Dermis blood vessel endothelial cell (primary cell): ENCODE results near the gene INAFM1. TPM values are rescaled to one million over a fixed set of nuclear protein-coding genes. Genes with fewer than 3 reads are reported as not detected.

ENCODE experiments used
- DNase-seq: peaks from one replicate; pipeline ENCODE4 v3.0.0; 2010
- total RNA-seq: library from RNA; depleted of rRNA; stranded (reverse); fragments of >200 nt; gene quantifications from 2 replicates; pipeline ENCODE4 v1.2.3, GENCODE V29; 2014

Gene INAFM1
- total RNA-seq, 1 donor from 2014 or later = 1.5 TPM

DNA sequence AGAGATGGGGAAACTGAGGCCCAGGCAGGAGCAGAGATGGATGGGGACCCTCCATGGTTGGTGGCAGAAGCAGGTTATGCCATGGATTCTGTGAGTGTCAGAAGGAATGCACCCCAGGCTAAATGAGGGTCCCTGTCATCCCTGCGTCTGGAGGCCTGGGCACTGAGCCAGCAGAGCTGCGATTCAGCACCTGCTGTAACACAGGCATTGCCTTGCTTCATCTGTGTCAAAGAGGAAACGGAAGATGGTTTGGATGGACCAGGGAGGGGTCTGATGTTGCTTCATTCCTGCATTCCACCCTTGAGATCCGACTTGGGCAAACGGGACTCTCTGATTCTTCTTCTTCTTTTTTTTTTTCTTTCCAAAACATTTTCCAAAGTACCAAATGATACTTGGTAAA lies 36.1 kb downstream of the INAFM1 start:
- DNase-seq = no peak

DNA sequence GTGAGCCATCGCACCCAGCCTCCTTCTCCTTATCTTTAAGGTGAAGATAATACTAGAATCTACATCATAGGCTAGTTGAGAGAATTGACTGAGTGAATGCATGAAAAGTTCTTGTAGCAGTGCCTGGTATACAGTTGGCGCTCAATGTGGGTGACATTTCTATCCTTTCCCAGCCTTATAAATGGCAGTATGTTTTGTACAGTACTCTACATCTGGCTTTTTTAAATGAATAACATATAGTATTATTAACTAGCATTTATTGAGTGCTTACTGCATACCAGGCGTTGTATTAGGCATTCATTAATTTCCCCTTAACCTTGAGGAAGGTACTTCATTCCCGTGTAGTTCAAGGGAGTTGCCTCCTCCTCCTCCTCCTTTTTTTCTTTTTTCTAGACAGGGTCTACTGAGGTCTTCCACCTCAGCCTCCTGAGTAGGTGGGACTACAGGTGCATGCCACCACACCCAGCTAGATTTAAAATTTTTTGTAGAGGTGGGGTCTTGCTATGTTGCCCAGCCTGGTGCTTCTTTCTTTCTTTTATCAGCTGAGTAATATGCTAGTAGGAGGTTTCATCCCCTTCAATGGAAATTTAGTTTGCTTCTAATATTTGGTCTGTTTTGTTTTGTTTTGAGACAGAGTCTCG lies 37.8 kb downstream of the INAFM1 start:
- DNase-seq = no peak

DNA sequence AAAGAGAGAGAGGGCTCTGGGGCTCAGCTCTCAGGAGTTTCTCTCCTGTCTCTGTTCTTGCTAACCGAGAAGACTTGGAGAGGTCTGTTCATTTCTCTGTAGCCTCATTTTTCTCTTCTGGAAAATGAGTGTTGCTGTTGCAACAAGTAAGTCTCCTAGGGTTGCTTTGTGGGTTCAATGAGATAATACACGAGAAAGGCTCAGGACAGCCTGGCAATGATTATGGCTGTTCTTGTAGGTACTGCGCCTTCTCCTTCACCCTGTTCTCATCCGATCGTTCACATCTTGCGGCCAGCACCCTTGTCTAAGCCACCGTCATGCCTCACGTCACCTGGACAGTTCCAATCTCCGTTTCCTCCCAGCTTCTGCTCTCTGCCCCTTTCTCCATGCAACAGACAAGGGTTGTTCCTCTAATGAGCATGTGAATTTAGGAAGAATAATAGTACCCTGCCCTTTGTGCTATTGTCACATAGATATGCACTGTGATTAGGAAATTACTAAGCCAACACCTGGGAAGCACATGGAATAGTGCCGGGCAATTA lies 39.1 kb downstream of the INAFM1 start:
- no peak for DNase-seq

DNA sequence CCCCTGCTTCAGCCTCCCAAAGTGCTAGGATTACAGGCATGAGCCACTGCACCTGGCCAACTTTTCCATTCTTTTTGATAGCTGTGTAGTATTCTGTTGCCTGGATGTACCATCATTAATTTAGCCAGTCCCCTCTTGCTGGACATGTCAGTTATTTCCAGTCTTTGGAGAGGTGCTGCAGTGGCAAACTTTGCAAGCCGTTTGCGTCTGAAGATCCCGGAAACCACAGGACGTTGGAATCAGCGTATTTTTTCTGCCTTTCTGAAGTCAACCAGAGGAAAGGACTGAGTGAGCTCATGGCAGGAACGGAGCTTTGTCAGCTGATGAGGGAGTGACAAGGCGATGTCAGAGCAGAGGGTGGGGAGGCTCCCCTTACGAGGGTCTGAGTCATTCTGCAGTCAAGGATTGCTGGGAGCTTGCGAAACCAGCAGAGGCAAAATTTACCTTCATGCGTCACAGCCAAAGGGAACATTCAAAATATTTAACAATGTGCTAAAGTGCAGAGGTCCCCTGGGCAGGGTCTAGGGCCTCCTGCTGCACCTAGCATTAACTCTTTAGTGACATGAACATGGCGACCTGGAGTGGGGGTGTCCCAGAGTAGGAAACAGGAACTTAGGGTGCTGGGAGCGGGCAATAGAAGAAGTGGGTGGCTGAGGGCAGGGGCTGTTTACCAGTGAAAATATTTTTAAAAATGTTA lies 40.6 kb downstream of the INAFM1 start:
- DNase-seq = peak; percentile 53

DNA sequence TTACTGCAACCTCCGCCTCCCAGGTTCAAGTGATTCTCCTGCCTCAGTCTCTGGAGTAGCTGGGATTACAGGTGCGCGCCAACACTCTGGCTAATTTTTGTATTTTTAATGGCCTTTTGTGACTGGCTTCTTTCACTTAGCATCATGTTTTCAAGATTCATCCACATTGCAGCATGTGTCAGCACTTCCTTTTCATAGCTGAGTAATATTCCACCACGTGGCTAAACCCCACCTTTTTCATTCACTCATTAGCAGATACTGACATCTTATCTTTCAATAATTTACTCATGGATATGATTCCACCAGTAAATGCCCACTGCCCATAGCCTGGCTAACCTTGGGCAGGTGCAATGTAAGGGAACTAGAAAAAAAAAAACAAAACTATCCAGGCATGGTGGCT lies 41.8 kb downstream of the INAFM1 start:
- no peak for DNase-seq

DNA sequence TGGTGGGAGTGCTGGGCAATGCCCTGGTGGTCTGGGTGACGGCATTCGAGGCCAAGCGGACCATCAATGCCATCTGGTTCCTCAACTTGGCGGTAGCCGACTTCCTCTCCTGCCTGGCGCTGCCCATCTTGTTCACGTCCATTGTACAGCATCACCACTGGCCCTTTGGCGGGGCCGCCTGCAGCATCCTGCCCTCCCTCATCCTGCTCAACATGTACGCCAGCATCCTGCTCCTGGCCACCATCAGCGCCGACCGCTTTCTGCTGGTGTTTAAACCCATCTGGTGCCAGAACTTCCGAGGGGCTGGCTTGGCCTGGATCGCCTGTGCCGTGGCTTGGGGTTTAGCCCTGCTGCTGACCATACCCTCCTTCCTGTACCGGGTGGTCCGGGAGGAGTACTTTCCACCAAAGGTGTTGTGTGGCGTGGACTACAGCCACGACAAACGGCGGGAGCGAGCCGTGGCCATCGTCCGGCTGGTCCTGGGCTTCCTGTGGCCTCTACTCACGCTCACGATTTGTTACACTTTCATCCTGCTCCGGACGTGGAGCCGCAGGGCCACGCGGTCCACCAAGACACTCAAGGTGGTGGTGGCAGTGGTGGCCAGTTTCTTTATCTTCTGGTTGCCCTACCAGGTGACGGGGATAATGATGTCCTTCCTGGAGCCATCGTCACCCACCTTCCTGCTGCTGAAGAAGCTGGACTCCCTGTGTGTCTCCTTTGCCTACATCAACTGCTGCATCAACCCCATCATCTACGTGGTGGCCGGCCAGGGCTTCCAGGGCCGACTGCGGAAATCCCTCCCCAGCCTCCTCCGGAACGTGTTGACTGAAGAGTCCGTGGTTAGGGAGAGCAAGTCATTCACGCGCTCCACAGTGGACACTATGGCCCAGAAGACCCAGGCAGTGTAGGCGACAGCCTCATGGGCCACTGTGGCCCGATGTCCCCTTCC lies 45.5 kb downstream of the INAFM1 start:
- DNase-seq = no peak

DNA sequence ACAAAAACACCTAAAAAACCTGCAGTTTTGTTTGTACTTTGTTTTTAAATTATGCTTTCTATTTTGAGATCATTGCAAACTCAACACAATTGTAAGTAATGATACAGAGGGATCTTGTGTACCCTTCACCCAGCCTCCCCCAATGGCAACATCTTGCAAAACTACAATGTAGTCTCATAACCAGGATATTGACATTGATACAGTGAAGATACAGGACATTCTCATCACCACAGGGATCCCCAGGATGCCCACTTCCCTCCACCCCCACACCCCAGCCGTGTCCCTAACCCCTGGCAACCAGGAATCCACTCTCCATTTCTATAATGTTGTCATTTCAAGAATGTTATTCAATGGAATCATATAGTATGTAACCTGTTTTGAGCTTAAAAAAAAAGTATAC lies 46.9 kb downstream of the INAFM1 start:
- DNase-seq = no peak

DNA sequence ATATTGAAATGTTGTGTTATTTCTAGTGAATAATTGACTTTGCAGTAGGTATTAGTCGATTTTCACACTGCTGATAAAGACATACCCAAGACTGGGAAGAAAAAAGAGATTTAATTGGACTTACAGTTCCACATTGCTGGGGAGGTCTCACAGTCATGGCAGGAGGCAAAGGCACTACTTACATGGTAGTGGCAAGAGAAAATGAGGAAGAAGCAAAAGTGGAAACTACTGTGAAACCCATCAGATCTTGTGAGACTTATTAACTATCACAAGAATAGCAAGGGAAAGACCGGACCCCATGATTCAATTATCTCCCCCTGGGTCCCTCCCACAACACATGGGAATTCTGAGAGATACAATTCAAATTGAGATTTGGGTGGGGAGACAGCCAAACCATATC lies 47.4 kb downstream of the INAFM1 start:
- no peak for DNase-seq

DNA sequence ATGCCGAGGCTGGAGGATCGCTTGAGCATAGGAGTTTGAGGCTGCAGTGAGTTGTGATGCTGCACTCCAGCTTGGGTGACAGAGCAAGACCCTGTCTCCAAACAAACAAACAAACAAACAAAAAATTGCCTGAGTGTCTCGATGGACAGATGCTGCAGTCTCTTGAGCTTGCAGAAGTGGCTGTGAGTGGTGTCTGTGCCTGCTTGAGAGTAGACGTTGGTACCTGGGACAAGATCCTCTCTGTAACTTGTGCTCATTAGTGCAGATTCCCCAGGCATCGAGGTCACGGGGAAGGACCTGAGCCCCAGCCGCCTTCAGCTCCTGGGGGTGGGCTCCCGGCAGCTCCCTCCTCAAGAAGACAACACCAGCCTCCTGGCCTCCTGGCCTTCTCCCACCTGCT lies 48.7 kb downstream of the INAFM1 start:
- DNase-seq = no peak

DNA sequence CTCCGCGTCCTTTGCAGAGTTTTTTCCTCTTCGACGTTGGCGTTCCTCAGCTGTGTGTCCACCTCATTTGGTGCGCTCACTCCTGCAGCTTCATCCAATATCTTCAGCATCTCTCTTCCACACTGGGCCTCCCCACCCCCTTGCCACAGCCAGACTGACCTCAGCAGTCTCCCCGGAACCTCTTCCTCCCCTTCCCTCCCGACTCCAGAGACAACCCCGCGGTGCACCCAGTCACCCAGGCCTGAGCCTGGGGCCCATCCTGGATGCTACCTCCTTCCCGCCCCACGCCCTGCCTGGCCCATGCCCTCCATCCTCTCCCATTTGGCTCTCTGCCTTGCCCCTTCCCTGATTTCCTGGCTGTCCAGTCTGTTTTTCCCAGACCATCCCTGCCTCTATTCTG lies 49.2 kb downstream of the INAFM1 start:
- no peak for DNase-seq

DNA sequence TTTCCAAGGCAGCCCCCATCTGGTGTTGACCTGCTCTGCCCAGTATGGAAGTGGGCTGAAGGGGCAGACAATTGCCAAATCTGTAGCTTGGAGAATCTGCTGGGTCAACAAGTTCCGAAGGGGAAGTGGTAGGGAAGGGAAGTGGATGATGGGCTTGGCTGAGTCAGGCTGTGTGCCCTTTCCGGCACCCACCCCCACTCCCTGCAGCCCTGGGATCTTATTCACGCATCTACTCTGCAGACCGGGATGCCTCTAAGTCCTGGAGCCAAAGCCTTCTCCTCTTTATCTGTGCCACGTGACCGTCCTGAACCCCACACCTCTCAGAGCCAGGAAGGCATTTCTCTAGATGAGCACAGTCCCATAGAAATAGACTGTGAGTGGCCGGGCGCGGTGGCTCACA lies 49.8 kb downstream of the INAFM1 start:
- DNase-seq = peak; percentile 40

Other genes starting within 250 kb of the INAFM1 start
- 18.8 and 30.6 TPM in 2 replicates for gene TMEM160, start 226.3 kb upstream of the INAFM1 start, total RNA-seq
- 11.9 and 21.9 TPM in 2 replicates for gene ZC3H4, start 161.1 kb upstream of the INAFM1 start, total RNA-seq
- 168 and 236 TPM in 2 replicates for gene SAE1, start 144.1 kb upstream of the INAFM1 start, total RNA-seq
- gene BBC3, start 43.7 kb upstream of the INAFM1 start, total RNA-seq = 24.5 and 26.9 TPM in 2 replicates
- 3.4 and 4.9 TPM in 2 replicates for gene CCDC9, start 18.4 kb upstream of the INAFM1 start, total RNA-seq
- not detected in 2 replicates for gene C5AR1, start 35.0 kb downstream of the INAFM1 start, total RNA-seq
- gene C5AR2, start 57.3 kb downstream of the INAFM1 start, total RNA-seq = under 0.01 and 0.05 TPM in 2 replicates
- 10.9 and 12.2 TPM in 2 replicates for gene DHX34, start 74.4 kb downstream of the INAFM1 start, total RNA-seq
- gene MEIS3, start 144.6 kb downstream of the INAFM1 start, total RNA-seq = 0.37 TPM in 1 of 2 replicates, not detected in the other
- gene SLC8A2, start 197.0 kb downstream of the INAFM1 start, total RNA-seq = 0.17 TPM in 1 of 2 replicates, not detected in the other
- 4.3 and 6.7 TPM in 2 replicates for gene KPTN, start 209.3 kb downstream of the INAFM1 start, total RNA-seq
- 80.3 and 99.1 TPM in 2 replicates for gene NAPA, start 240.2 kb downstream of the INAFM1 start, total RNA-seq